Stimulated activated CD8-positive, alpha-beta memory T cell treated with anti-CD3 and anti-CD28 coated beads, Interleukin-7, amount 100 ng/mL, for 24 hours (primary cell): ENCODE data around the gene RAD51B.

Source experiments
- DNase-seq: peaks from one replicate; pipeline ENCODE4 v3.0.0-alpha.2; 2020; ENCODE audit warnings: low read depth

The RAD51B gene

DNA sequence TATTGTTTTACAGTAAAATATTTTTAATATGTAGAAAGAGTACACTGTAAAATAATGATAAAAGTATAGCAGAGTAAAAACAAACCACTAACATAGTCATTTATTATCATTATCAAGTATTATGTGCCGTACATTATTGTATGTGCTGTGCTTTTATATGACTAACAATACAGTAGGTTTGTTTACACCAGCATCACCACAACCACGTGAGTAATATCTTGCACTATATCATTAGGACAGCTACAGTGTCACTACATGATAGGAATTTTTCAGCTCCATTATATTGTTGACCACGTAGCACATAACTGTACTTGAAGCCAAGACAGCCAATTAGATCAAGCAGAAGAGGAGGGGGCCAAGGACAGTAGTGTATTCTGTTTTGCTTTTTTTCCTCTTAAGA lies 415.4 kb downstream of the RAD51B start:
- DNase-seq: no peak

GRCh38 chr14:68236582-68237458 lies 417.2 kb downstream of the RAD51B start:
- no peak for DNase-seq

- no peak for DNase-seq
Observed at GRCh38 chr14:68238551-68238950, 419.0 kb downstream of the RAD51B start.

DNA sequence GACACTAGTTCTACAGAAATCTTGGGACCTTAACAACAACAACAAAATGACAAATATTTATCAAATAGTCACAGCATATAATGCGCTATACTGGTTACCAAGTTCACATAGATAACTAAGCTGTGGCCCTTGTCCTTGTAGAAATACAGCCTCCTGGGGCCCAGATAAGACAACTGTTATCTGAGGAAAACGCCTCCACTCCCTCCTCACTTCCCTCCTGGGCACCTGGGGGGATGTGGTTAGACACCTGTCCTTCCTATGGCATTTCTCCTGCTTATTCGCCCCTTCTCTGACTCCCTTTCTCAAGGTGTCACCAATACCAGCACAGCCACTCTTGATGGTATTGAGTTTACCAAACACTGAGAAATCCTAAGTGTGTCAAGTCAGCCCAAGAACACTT lies 419.4 kb downstream of the RAD51B start:
- DNase-seq: no peak

GRCh38 chr14:68239988-68240771 lies 420.6 kb downstream of the RAD51B start:
- DNase-seq: no peak

- no peak for DNase-seq
Observed at GRCh38 chr14:68241862-68242487, 422.4 kb downstream of the RAD51B start.

DNA sequence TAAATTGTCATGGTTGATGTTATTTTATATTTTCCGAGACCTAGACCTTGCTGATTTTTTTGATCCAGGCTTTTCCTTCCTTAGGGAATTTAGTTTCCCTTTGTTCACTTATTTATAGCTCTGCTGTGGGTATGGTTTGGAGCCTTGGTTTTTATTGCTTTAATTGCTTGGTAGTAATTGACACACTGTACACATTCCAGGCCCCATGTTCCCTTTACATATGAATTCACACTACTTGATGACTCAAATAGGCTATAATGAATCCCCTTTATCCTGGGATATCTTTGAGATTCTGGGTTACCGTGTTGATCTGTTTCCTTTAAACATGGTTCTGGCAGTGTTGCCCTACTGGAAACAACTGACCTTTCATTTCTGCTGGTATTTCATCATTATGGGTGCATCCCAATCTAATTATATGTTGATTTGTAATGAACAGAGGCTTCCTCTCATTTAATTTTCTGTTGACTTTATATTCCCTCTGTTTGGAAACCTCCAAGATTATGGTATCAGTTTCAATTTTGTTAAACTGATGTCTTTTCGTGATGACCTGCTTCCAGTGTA lies 424.0 kb downstream of the RAD51B start:
- no peak for DNase-seq

DNA sequence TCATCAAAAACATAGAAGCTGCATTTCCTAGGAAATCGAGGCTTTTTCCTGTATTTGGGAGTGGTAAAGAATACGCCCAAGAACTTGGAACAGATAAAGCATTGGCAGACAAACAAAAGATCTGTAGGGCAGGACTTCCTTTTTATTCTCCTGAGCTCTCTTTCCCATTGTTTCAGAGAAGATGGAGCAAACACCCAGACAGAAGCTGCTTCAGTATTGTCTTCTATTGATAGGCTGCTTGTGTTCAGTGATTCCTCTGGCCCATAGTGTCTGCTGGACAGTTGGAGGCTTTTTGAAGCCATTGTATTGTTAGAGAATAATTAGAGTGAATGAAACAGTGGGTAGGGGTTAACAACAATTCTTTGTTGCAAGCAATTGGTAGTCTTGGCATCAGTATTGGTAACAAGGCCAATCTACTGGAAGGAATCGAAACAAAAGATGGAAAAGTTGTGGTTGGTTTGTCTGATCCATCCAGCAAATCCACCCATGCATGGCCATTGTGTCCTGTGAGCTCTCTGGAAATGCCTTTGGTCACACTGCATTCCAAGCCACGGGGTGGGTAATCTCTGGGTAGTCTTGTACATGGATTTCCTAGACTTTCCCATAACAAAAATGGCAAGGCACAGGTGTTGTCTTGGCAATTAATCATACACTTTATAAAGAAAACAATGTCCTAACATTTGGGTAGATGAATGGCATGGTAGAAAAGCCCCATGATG lies 424.8 kb downstream of the RAD51B start:
- no peak for DNase-seq

- no peak for DNase-seq
Observed at GRCh38 chr14:68245146-68246073, 425.8 kb downstream of the RAD51B start.

- DNase-seq: no peak
Observed at GRCh38 chr14:68246074-68246785, 426.7 kb downstream of the RAD51B start.

GRCh38 chr14:68246786-68247105 lies 427.2 kb downstream of the RAD51B start:
- no peak for DNase-seq

GRCh38 chr14:68247274-68247673 lies 427.7 kb downstream of the RAD51B start:
- DNase-seq: no peak

DNA sequence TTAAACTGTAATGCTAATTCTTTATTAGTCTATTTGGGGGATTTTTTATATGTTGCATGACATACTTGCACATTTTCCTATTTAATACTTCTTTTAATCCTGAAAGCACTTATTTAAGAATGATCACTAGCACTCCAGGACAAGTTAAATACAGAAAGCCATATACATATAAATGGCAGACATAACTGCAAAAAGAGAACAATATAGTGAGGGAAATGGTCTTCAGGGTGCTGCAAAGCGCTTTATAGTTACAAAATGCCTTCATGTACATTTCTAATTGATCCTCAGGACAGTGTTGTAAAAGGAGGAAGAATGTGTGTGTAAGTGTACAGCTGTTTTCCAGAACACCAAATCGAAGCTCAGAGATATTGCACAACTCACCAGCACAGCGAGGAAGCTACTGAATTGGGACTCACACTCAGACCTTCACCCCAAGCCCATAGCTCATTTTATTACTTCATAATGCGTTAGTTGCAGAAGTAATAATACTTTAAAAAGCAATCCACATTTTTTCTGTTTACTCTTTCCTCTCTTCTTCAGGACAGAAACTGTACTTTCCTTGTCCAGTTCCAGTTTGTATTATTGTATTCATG lies 428.2 kb downstream of the RAD51B start:
- DNase-seq: no peak

DNA sequence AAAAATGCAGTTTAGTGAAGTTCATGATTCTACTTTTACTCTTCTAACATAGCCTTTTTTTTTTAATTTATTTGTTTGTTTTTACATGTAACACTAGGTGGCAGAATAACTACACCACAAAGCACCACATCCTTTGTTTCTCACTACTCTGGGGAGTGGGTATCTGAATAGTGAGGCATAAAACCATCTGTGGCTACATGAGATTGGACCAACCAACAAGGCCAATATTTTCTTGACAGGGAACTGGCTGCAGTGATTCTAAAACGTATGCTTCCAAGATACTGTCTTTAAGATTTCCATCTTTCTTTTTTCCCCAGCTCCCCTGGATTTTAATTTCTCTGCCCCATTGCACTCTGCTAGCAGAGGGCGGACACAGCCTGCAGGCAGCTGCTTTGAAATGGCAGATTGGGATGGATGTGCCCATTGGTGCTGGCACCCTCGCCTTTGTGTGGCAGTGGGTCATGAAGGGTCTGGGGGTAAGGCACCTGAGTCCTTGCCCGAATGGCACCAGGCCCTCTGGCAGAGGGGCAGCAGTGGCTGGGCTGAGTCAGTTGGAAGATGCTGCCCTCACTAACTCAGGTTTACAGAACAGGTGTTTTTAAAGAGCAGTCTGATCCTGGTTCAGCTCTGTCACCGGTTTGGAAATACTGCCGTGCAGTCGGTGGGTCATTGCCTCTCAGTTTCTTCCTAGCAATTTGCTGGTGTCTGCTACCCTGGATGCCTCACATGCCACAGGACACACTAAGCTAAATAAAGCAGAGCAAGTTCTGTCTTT lies 429.1 kb downstream of the RAD51B start:
- DNase-seq: no peak

DNA sequence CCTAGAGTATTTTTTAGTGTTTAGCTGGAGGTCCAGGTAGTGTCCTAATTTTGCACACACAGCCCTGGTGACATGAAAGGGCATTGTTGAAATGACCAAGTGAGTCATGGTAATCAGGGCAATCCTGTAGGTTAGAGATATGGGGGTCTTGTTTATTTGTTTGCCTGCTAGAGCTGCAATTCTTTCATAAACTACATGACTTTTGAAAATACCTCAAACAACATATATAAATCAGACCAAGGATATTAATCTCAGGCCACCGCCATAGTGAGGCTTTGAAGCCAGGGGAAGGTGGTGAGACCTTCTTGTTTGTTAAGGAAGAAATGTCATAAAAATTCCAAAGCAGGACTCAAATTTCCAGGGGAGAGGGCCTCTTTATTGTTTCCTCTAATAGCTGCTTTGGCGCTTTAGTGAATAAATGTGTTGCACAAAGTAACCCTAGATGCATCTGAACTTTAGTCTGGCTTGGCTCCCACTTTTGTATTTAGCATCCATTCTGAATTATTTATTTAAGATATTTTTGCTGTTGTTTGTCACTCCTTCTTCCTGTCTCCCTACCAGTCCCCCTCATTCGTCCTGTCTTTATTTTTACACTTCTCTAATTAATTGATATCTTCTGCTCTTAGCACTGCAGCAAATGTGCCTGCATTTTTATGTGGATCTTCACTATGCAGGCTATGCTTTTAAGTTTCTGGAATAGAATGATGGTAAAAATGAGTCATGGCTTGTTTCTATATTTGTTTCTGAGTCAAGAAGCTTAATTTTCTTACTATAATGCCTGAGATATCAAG lies 430.3 kb downstream of the RAD51B start:
- no peak for DNase-seq

- DNase-seq: no peak
Observed at GRCh38 chr14:68250927-68251768, 431.6 kb downstream of the RAD51B start.

- DNase-seq: no peak
Observed at GRCh38 chr14:68251769-68252100, 432.2 kb downstream of the RAD51B start.
